HG03039 (cell line): ENCODE data around the gene TP53I3.
A peak's percentile ranks its signal among the peaks of the same experiment; 100 is the strongest.
"Not testable (repeated sequence)": the region's sequence is repeated elsewhere in the genome, so short reads cannot be mapped to it uniquely, and the experiment has no call there.

Source experiments
- ATAC-seq: cut with Tn5 transposase; IDR thresholded peaks from one replicate; pipeline ENCODE4 v1.9.1; 2021; ENCODE audit warnings: mild to moderate bottlenecking, moderate library complexity; ENCODE audit not compliant: unreplicated experiment

Gene TP53I3

DNA sequence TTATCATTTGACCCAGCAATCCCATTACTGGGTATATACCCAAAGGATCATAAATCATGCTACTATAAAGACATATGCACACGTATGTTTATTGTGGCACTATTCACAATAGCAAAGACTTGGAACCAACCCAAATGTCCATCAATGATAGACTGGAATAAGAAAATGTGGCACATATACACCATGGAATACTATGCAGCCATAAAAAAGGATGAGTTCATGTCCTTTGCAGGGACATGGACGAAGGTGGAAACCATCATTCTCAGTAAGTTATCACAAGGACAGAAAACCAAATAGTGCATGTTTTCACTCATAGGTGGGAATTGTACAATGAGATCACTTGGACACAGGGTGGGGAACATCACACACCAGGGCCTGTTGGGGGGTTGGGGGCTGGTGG, 16.1 kb upstream of the TP53I3 start:
- ATAC-seq, result not testable (repeated sequence)

GRCh38 chr2:24095171-24095677, 10.6 kb upstream of the TP53I3 start:
- not testable (repeated sequence) for ATAC-seq

- not testable (repeated sequence) for ATAC-seq
Measured at GRCh38 chr2:24093270-24093669, 8.6 kb upstream of the TP53I3 start.

DNA sequence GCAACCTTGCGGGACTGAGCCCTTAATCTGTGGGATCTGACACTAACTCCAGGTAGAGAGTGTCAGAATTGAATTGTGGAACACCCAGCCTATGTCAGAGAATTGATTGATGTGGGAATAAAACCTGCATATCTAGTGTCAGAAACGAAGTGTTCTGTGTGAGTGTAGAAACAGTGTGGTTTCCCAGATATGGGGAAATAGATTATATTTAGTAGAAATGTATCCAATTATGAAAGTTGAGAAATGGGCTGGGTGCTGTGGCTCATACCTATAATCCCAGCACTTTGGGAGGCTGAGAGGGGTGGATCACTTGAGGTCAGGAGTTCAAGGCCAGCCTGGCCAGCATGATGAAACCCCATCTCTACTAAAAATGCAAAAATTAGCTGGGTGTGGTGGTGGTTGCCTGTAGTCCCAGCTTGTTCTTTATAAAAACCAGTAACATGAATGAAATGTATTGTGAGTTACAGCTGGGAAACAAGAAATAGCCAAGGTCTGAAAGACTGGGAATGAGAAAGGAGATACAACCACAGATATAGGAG, 4.3 kb upstream of the TP53I3 start:
- ATAC-seq, result no peak

DNA sequence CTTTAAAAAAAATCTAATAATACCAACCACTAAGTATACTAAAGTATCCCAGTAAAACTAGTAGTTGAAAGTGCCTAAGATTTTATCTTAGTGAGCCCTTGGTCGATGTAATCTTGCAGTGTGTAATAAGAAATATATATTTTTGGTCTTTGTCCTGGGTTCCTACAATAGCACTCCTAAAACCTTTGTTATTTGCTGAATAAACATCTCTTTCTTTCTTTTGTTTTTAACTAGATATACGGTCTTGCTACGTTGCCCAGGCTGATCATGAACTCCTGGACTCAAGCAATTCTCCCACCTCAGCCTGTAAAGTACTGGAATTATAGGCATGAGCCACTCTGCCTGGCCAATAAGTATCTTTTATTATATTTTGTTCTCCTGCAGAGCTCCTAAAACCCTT, 2.4 kb upstream of the TP53I3 start:
- ATAC-seq, result no peak

GRCh38 chr2:24086241-24086640, 1.6 kb upstream of the TP53I3 start:
- no peak for ATAC-seq

DNA sequence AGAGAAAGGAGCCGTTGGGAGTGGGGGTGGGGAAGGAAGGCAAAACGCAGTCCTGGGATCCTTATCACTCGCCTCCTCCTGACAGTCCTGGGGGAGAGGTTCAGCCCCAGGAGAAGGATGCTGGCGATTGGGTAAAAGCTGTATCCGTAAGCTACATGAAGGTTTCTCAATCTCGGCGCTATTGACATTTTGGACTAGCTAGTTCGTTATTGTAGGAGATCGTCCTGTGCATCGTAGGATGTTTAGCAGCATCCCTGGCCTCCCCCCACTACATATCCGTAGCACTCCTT, 511 bp upstream of the TP53I3 start:
- ATAC-seq, result no peak

- ATAC-seq, result peak; percentile 74
Measured at GRCh38 chr2:24083567-24084385, 858 bp downstream of the TP53I3 start.

GRCh38 chr2:24082787-24083566, 1.7 kb downstream of the TP53I3 start:
- no peak for ATAC-seq

GRCh38 chr2:24080701-24081100, 3.9 kb downstream of the TP53I3 start:
- ATAC-seq, result no peak

GRCh38 chr2:24077879-24078278, 6.8 kb downstream of the TP53I3 start:
- no peak for ATAC-seq

DNA sequence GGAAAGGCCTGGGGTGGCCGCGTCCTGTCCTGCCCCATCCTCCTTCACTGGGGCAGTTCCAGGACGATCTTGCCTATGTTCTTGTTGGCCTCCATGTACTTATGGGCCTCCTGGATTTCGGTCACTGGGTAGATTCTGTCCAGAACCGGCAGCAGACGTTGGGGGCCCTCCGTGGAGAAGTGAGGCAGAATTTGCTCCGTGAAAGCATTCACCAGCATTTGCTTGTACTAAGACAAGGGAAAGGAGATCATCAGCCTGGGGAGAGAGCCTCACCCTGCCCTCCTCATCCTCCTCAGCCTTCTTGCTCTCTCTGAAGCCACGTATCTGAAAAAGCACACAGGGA, 7.1 kb downstream of the TP53I3 start:
- ATAC-seq, result no peak

DNA sequence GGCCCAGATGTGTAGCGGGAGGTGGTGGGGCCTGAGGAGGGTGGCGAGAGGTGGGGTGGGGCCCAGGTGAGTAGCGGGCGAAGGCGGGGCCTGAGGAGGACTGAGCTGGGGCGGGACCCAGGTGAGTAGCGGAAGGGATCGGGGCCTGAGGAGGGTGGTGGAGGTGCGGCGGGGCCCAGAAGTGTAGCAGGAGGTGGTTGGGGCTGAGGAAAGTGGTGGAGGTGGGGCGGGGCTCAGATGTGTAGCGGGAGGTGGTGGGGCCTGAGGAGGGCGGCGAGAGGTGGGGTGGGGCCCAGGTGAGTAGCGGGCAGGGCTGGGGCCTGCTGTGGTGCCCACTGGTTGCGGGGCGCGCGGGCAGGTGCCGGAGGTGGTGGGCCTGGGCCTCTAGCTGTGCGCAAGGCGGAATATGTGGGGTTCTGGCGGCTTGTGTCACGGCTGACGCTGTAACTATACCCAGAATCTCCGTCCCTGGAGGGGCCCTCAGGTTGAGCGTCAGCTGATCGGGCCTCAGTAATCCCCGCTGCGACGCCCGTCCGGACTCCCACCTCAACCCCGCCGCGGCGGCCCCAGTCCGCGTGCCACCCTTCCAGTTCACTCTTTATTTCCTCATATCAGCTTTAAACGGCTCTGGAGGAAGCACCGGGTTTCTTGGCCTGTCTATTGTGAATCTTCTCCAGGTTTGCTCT, 7.6 kb downstream of the TP53I3 start:
- no peak for ATAC-seq

GRCh38 chr2:24075915-24076848, 8.5 kb downstream of the TP53I3 start, which contains the start of gene SF3B6:
SF3B6 (minus strand) TSS chr2:24076326; CDS start chr2:24076229, 97 bp downstream.
- ATAC-seq, result peak; percentile 94

DNA sequence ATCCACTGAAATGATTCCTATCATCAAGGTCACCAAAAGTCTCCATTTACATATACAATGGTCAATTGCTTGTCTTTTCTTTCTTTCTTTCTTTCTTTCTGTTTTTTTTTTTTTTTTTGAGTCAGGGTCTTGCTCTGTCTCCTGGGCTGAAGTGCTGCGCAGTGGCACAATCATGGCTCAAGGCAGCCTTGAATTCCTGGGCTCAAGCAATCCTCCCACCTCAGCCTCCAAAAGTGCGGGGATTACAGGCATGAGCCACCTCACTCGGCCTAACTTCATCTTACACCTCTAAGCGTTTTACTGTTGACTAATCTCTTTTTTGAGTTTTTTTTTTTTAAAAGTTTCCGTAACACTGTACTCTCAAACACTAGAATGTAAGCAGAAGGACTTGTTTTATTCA, 9.4 kb downstream of the TP53I3 start:
- no peak for ATAC-seq

DNA sequence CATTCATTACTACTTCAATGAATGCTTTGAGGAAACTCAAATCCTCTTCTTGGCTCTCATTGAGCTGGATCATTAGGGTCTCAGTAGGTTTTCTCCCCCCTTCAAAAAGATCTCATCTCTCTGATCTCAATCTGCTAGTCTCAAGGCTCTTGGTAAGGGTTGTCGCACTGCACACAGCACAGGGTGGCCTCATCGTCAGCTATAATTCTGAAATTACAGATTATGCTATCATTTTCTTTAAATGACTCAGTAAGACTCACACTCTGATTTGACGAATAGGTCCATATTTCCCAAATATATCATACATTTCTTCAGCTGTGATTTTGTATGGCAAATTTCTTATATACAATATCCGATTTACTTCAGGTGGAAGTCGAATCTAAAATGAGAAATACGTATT, 10.8 kb downstream of the TP53I3 start:
- no peak for ATAC-seq

GRCh38 chr2:24072259-24072658, 12.4 kb downstream of the TP53I3 start:
- ATAC-seq, result no peak

GRCh38 chr2:24065341-24065740, 19.3 kb downstream of the TP53I3 start:
- ATAC-seq, result no peak

GRCh38 chr2:24058564-24059271, 25.9 kb downstream of the TP53I3 start:
- ATAC-seq, result no peak

GRCh38 chr2:24055750-24056149, 28.9 kb downstream of the TP53I3 start:
- ATAC-seq, result no peak
